Mucosa of descending colon (tissue), 3 donors: Measurements from ENCODE around the gene ZNF331. TPM values are rescaled to one million over a fixed set of nuclear protein-coding genes. Genes with fewer than 3 reads are reported as not detected.

Source experiments
- ATAC-seq: fragments of 200-7000 bp; cut with Tn5 transposase; one replicate; pipeline ENCODE4 v1.9.1; 2020; ENCODE audit warnings: mild to moderate bottlenecking, moderate library complexity
- DNase-seq, 3 donors: peaks; one replicate each; pipeline ENCODE4 v3.0.0-alpha.2; 2020
- H3K36me3 ChIP-seq: fragments of 200-600 bp; one replicate; pipeline ENCODE4 v1.8.0; 2021; ENCODE audit warnings: low read depth, mild to moderate bottlenecking
- H3K4me1 ChIP-seq: fragments of 200-600 bp; one replicate; pipeline ENCODE4 v1.8.0; 2021; ENCODE audit warnings: low read depth, mild to moderate bottlenecking
- H3K4me3 ChIP-seq: fragments of 200-600 bp; one replicate; pipeline ENCODE4 v1.8.0; 2021; ENCODE audit warnings: mild to moderate bottlenecking
- H3K9me3 ChIP-seq: fragments of 200-600 bp; one replicate; pipeline ENCODE4 v1.8.0; 2021; ENCODE audit warnings: mild to moderate bottlenecking
- intact Hi-C, 2 donors: fragments of 100-400 bp; cut with DNase I in 1 of 2; cut with micrococcal nuclease in 1 of 2; formaldehyde crosslinking; loops; one replicate each; pipeline versions ENCODE4 v1.11.0 to v1.11.1; 2022; cut with DNase I, micrococcal nuclease
- total RNA-seq, 3 donors: library from RNA; stranded (reverse); fragmentation: NEBNext Ultra II Directional in 2 of 3; extraction: Animal tissue kit (Norgen Biotek cat#: 25700) in 2 of 3; gene quantifications; one replicate each; pipeline versions ENCODE4 v1.2.1 to v1.2.4, GENCODE V29; 2021 to 2023
- TF ChIP-seq, protein P1 (sequence below): fragments of 200-600 bp; IDR thresholded peaks from one replicate; pipeline ENCODE4 v1.8.0; 2022; ENCODE audit warnings: antibody characterized with exemption, mild to moderate bottlenecking
- donor health status: DM: no; HTN: no; CAD: no; lungs with moderate emphysema.
- donor health status: DM: no; HTN: no; CAD: no.
- donor health status: DM: no; HTN: yes; CAD: no.

Gene ZNF331
- total RNA-seq, 3 donors from 2014 or later: 4.6 to 18.8 (median 6.1) TPM

DNA sequence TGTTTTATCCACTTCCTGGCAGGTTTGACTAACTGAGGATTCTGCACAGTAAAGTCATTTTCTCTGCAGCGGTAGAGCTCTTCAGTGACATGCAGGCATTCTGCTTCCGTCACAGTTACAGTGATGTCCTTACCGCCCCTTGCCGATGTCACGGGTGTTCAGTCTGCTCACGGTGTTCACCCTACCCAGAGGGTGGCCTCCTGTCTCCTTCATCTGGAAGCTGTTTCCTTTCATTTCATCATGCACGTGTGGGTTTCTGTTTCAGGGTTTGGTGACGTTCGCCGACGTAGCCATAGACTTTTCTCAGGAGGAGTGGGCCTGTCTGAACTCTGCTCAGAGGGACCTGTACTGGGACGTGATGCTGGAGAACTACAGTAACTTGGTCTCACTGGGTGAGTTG is 33.4 kb downstream of the ZNF331 start:
- intact Hi-C loops: no loop called here
- H3K9me3 ChIP-seq: peaks cover 39% of the 10 kb centered on the region
- DNase-seq (no peak), ATAC-seq (no peak)
- H3K36me3 ChIP-seq: no peaks in the 10 kb centered on the region
- no peaks in the 10 kb centered on the region for H3K4me1 ChIP-seq
- TF ChIP-seq, protein P1, sequence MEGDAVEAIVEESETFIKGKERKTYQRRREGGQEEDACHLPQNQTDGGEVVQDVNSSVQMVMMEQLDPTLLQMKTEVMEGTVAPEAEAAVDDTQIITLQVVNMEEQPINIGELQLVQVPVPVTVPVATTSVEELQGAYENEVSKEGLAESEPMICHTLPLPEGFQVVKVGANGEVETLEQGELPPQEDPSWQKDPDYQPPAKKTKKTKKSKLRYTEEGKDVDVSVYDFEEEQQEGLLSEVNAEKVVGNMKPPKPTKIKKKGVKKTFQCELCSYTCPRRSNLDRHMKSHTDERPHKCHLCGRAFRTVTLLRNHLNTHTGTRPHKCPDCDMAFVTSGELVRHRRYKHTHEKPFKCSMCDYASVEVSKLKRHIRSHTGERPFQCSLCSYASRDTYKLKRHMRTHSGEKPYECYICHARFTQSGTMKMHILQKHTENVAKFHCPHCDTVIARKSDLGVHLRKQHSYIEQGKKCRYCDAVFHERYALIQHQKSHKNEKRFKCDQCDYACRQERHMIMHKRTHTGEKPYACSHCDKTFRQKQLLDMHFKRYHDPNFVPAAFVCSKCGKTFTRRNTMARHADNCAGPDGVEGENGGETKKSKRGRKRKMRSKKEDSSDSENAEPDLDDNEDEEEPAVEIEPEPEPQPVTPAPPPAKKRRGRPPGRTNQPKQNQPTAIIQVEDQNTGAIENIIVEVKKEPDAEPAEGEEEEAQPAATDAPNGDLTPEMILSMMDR: no peak
- H3K4me3 ChIP-seq: no peak overlapping the region

DNA sequence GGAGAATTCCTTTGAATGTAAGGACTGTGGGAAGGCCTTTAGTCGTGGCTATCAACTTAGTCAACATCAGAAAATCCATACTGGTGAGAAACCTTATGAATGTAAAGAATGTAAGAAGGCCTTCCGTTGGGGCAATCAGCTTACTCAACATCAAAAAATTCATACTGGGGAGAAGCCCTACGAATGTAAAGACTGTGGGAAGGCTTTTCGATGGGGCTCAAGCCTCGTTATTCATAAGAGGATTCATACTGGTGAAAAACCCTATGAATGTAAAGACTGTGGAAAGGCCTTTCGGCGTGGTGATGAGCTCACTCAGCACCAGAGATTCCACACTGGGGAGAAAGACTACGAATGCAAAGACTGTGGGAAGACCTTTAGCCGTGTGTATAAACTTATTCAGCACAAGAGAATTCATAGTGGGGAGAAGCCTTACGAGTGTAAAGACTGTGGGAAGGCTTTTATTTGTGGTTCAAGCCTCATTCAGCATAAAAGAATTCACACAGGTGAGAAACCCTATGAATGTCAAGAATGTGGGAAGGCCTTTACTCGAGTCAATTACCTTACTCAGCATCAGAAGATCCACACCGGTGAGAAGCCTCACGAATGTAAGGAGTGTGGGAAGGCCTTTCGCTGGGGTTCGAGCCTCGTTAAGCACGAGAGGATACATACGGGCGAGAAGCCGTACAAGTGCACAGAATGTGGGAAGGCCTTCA is 39.2 kb downstream of the ZNF331 start:
- H3K4me3 ChIP-seq: no peak overlapping the region
- no peaks in the 10 kb centered on the region for H3K36me3 ChIP-seq
- intact Hi-C loops: no loop called here
- H3K4me1 ChIP-seq: no peaks in the 10 kb centered on the region
- DNase-seq (peak in 1 of 3 donors; percentile 2), ATAC-seq (no peak)
- TF ChIP-seq, protein P1: no peak
- peaks cover 84% of the 10 kb centered on the region for H3K9me3 ChIP-seq

DNA sequence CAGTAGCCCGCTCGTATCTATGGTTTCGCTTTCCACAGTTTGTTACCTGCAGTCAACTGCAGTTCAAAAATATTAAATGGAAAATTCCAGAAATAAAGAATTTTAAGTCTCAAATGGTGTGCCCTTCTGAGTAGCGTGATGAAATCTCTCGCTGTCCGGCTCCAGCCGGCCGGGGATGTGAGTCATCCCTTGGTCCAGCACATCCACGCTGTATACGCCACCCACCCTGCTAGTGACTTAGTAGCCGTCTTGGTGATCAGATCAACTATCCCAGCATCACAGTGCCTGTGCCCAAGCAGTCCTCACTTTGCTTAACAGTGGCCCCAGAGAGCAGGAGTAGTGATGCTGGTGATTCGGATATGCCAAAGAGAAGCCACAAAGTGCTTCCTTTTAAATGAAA is 40.0 kb downstream of the ZNF331 start:
- H3K4me1 ChIP-seq: no peaks in the 10 kb centered on the region
- ATAC-seq: no peak
- no peak overlapping the region for H3K4me3 ChIP-seq
- peak in 1 of 3 donors; percentile 10 for DNase-seq
- peaks cover 85% of the 10 kb centered on the region for H3K9me3 ChIP-seq
- intact Hi-C loops: no loop called here
- TF ChIP-seq, protein P1: no peak
- H3K36me3 ChIP-seq: no peaks in the 10 kb centered on the region

DNA sequence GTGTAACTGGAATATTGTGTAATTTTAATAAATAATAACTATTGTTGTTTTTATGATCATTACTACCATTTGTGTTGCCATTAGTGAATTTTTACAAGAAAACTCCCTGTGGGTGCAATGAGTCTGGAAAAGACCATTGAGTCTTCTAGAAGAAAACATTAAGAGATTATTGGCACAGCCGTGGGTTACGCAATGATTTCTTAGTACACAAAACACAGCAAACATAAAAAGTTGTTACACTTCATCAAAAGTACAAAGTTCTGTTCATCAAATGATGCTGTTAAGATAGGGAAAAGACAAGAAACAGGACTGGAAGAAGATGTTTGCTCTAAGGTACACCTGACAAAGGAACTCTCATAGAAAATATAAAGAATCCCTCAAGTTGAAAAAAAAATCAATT is 41.6 kb downstream of the ZNF331 start:
- Histone ChIP-seq H3K36me3 (no peaks in the 10 kb centered on the region), H3K4me1 (no peaks in the 10 kb centered on the region), H3K4me3 (no peak overlapping the region), H3K9me3 (peaks cover 86% of the 10 kb centered on the region)
- intact Hi-C loops: no loop called here
- TF ChIP-seq, protein P1: no peak
- no peak for DNase-seq
- ATAC-seq: no peak

DNA sequence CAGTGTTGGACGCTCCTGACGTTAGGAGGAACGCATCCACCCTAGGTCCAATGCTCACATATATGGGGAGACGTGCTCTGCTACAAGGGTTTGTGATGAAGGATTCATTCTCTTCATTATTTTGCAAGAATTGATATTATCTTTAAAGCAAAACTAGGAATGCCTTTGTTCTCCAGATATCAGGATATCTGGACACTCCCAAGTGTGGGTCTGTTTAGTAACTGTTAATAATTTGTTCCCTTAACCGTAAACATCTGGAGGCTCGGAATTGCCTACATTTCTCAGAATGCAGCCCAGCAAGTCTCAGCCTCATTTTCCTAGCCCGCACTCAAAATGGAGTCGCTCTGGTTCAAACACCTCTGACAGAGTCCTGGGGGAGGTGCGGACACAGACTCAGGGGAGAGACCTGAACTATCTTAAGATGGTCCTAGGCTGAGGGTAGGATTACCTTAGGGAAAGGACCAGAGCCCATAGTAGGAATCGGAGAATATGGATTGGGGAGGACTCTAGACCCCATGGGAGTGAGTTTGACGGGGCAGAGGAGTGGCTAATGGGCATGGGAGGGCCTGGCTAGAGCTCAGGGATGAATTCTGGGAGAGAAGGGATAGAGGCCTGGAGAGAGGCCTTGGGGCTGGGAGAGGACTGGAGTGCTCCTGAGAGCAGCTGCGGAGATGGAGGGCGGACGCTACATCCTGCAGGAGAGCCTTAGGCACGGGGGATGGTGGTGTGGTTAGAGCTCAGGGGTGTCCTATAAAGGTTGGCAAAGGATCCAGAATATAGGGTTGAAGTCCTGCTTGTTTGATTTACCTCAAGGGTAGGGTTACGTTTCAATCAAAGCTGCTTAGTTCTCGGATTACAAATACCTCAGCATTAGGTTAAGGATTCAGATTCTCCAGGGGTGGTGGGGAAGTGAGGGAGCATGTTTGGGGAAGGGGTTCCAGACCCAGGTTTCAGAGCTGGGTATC is 43.2 kb downstream of the ZNF331 start:
- TF ChIP-seq, protein P1: no peak
- Histone ChIP-seq H3K4me1 (no peaks in the 10 kb centered on the region), H3K4me3 (no peak overlapping the region), H3K36me3 (no peaks in the 10 kb centered on the region), H3K9me3 (peaks cover 72% of the 10 kb centered on the region)
- DNase-seq (peak in 1 of 3 donors; percentile 3), ATAC-seq (no peak)
- intact Hi-C loops: no loop called here
